Measurements from ENCODE around the gene GLDC. TPM values are rescaled to one million over a fixed set of nuclear protein-coding genes. Genes with fewer than 3 reads are reported as not detected.
A peak's percentile ranks its signal among the peaks of the same experiment; 100 is the strongest.

GLDC gene
- total RNA-seq, 1 donor from 2014 or later, result 8.9 TPM

DNA sequence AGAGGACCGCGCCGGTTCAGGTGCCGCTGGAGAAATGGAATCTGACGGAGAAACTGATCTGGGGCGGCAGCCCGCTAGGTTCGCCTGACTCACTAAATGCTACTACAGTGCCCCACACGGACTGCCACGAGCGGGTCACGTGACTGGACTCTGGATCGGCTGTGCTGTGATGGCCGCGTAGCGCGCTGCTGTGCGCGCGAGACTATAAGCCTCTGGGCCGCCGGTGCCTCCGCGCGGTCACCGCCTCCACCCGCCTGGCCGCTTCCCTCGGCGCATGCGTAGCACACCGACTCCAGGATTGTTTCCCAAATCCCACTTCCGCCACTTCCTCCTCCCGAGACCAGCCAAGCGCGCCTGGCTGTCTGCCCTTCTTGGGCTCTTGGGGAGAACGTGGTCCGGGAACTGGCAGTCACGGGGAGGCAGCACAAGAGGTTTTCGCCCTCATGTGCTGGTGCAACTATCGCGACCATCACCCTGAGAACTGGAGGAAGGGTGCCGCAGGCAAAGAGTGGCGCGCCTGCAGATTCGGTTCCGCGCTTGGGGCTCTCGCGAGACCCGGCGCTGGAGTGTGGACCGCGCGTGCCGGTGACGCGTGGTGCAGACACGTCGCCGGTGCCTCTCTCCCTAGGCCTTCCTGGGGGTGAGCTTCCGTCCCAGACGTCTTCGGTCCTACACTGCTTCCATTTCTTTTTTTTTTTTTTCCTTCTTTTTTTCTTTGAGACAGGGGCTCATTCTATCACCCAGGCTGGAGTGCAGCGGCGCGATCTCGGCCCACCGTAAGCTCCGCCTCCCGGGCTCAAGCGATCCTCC is 35.8 kb upstream of the GLDC start:
- Histone ChIP-seq H3K9me3 (ENCODE audit: insufficient read depth, low read depth, low read length) (no peaks in the 10 kb centered on the region), H2AFZ (ENCODE audit: low read depth, low read length) (peak overlapping the region; percentile 93), H4K20me1 (ENCODE audit: insufficient read depth, low read length) (no peaks in the 10 kb centered on the region), H3K79me2 (ENCODE audit: insufficient read depth, low read length) (peaks cover 19% of the 10 kb centered on the region), H3K4me3 (ENCODE audit: insufficient read depth, low read depth, low read length) (peak overlapping the region; percentile 74), H3K27ac (ENCODE audit: low read depth, low read length) (peak overlapping the region; percentile 97), H3K36me3 (ENCODE audit: insufficient read depth, low read length) (peaks cover 3% of the 10 kb centered on the region), H3K27me3 (ENCODE audit: insufficient read depth, low read length) (no peaks in the 10 kb centered on the region), H3K4me1 (ENCODE audit: insufficient read depth, low read length) (peaks cover 3% of the 10 kb centered on the region), H3K9ac (ENCODE audit: low read length) (peak overlapping the region; percentile 92), H3K4me2 (ENCODE audit: low read length) (peak overlapping the region; percentile 92)
- Mint-ChIP-seq H3K27me3 (ENCODE audit: low read depth, unreplicated experiment) (no peaks in the 10 kb centered on the region), H3K27ac (ENCODE audit: unreplicated experiment) (peak overlapping the region; percentile 100), H3K4me1 (ENCODE audit: low read depth, unreplicated experiment) (peaks cover 7% of the 10 kb centered on the region), H3K9me3 (ENCODE audit: unreplicated experiment) (no peaks in the 10 kb centered on the region), H3K4me3 (ENCODE audit: unreplicated experiment) (peak overlapping the region; percentile 93), H3K36me3 (ENCODE audit: low read depth, unreplicated experiment) (no peaks in the 10 kb centered on the region)
- peak; percentile 23 for FAIRE-seq
- peak; percentile 93 for DNase-seq (ENCODE audit: low read depth)
- TF ChIP-seq CTCF (IDR thresholded peaks at IDR 0.05; ENCODE audit: insufficient read depth, low read depth, low read length), result no peak
- no peak for TF ChIP-seq EZH2 (IDR thresholded peaks at IDR 0.05; ENCODE audit: insufficient read depth, low read length)

- H3K36me3 Mint-ChIP-seq (ENCODE audit: low read depth, unreplicated experiment), result no peaks in the 10 kb centered on the region
- peak overlapping the region; percentile 93 for H3K4me3 Mint-ChIP-seq (ENCODE audit: unreplicated experiment)
- Histone ChIP-seq H3K9ac (ENCODE audit: low read length) (peak overlapping the region; percentile 92), H2AFZ (ENCODE audit: low read depth, low read length) (peak overlapping the region; percentile 90), H3K27me3 (ENCODE audit: insufficient read depth, low read length) (no peaks in the 10 kb centered on the region), H3K36me3 (ENCODE audit: insufficient read depth, low read length) (peaks cover 3% of the 10 kb centered on the region), H3K79me2 (ENCODE audit: insufficient read depth, low read length) (peaks cover 19% of the 10 kb centered on the region), H3K4me2 (ENCODE audit: low read length) (peak overlapping the region; percentile 92), H3K4me3 (ENCODE audit: insufficient read depth, low read depth, low read length) (peak overlapping the region; percentile 74), H3K27ac (ENCODE audit: low read depth, low read length) (peak overlapping the region; percentile 97), H4K20me1 (ENCODE audit: insufficient read depth, low read length) (no peaks in the 10 kb centered on the region), H3K4me1 (ENCODE audit: insufficient read depth, low read length) (peaks cover 3% of the 10 kb centered on the region), H3K9me3 (ENCODE audit: insufficient read depth, low read depth, low read length) (no peaks in the 10 kb centered on the region)
- FAIRE-seq, result no peak
- peak overlapping the region; percentile 100 for H3K27ac Mint-ChIP-seq (ENCODE audit: unreplicated experiment)
- H3K4me1 Mint-ChIP-seq (ENCODE audit: low read depth, unreplicated experiment), result peaks cover 7% of the 10 kb centered on the region
- no peak for TF ChIP-seq EZH2 (IDR thresholded peaks at IDR 0.05; ENCODE audit: insufficient read depth, low read length)
- TF ChIP-seq CTCF (IDR thresholded peaks at IDR 0.05; ENCODE audit: insufficient read depth, low read depth, low read length), result no peak
- DNase-seq (ENCODE audit: low read depth), result peak; percentile 44
- H3K27me3 Mint-ChIP-seq (ENCODE audit: low read depth, unreplicated experiment), result no peaks in the 10 kb centered on the region
- H3K9me3 Mint-ChIP-seq (ENCODE audit: unreplicated experiment), result no peaks in the 10 kb centered on the region
Measured at GRCh38 chr9:6680797-6681146, 35.2 kb upstream of the GLDC start.

GRCh38 chr9:6677803-6678202 is 32.3 kb upstream of the GLDC start:
- Mint-ChIP-seq H3K27ac (ENCODE audit: unreplicated experiment) (no peak overlapping the region), H3K36me3 (ENCODE audit: low read depth, unreplicated experiment) (no peaks in the 10 kb centered on the region), H3K4me1 (ENCODE audit: low read depth, unreplicated experiment) (no peaks in the 10 kb centered on the region), H3K4me3 (ENCODE audit: unreplicated experiment) (no peak overlapping the region), H3K9me3 (ENCODE audit: unreplicated experiment) (no peaks in the 10 kb centered on the region), H3K27me3 (ENCODE audit: low read depth, unreplicated experiment) (peaks cover 1% of the 10 kb centered on the region)
- H3K36me3 ChIP-seq (ENCODE audit: insufficient read depth, low read length), result no peaks in the 10 kb centered on the region
- H3K4me3 ChIP-seq (ENCODE audit: insufficient read depth, low read depth, low read length), result no peak overlapping the region
- H4K20me1 ChIP-seq (ENCODE audit: insufficient read depth, low read length), result no peaks in the 10 kb centered on the region
- no peak overlapping the region for H2AFZ ChIP-seq (ENCODE audit: low read depth, low read length)
- TF ChIP-seq CTCF (IDR thresholded peaks at IDR 0.05; ENCODE audit: insufficient read depth, low read depth, low read length) (no peak), EZH2 (IDR thresholded peaks at IDR 0.05; ENCODE audit: insufficient read depth, low read length) (no peak)
- H3K27me3 ChIP-seq (ENCODE audit: insufficient read depth, low read length), result no peaks in the 10 kb centered on the region
- no peak overlapping the region for H3K9ac ChIP-seq (ENCODE audit: low read length)
- DNase-seq (ENCODE audit: low read depth) (no peak), FAIRE-seq (no peak)
- peaks cover 9% of the 10 kb centered on the region for H3K79me2 ChIP-seq (ENCODE audit: insufficient read depth, low read length)
- H3K4me1 ChIP-seq (ENCODE audit: insufficient read depth, low read length), result peaks cover 3% of the 10 kb centered on the region
- H3K27ac ChIP-seq (ENCODE audit: low read depth, low read length), result no peak overlapping the region
- H3K9me3 ChIP-seq (ENCODE audit: insufficient read depth, low read depth, low read length), result no peaks in the 10 kb centered on the region
- H3K4me2 ChIP-seq (ENCODE audit: low read length), result no peak overlapping the region
